SK-N-SH treated with all-trans-retinoic acid at 6 μM for 48 hours (cell line): ENCODE measurements around the gene KCNG1.

Source experiments
- ARNTL ChIP-seq: fragments of 450-650 bp; formaldehyde crosslinking; IDR thresholded peaks from 2 replicates; pipeline ENCODE4 v1.5.0; 2020; ENCODE audit warnings: low read depth, mild to moderate bottlenecking, moderate library complexity, borderline replicate concordance
- CREB5 ChIP-seq: fragments of 250-450 bp; sonication (Bioruptor Pico); IDR thresholded peaks from 2 replicates; pipeline ENCODE4 v1.5.1; 2020; ENCODE audit warnings: low read depth, mild to moderate bottlenecking, moderate library complexity
- CSDC2 ChIP-seq: fragments of 250-450 bp; sonication (Bioruptor Pico); IDR thresholded peaks from 2 replicates; pipeline ENCODE4 v1.5.0; 2020; ENCODE audit warnings: mild to moderate bottlenecking, moderate library complexity
- ISL1 ChIP-seq: fragments of 250-450 bp; sonication (Bioruptor Pico); IDR thresholded peaks from 2 replicates; pipeline ENCODE4 v2.1.2; 2022; ENCODE audit warnings: mild to moderate bottlenecking, moderate library complexity
- RARB ChIP-seq: fragments of 250-450 bp; sonication (Bioruptor Pico); IDR thresholded peaks from 2 replicates; pipeline ENCODE4 v1.8.0; 2021; ENCODE audit warnings: mild to moderate bottlenecking, moderate library complexity
- SNAI2 ChIP-seq: fragments of 250-450 bp; sonication (Bioruptor Pico); IDR thresholded peaks from 2 replicates; pipeline ENCODE4 v1.5.0; 2020; ENCODE audit warnings: mild to moderate bottlenecking, moderate library complexity
- TOX ChIP-seq: fragments of 250-450 bp; sonication (Bioruptor Pico); IDR thresholded peaks from 2 replicates; pipeline ENCODE4 v1.8.0; 2021; ENCODE audit warnings: mild to moderate bottlenecking, moderate library complexity, borderline replicate concordance
- TSHZ2 ChIP-seq: fragments of 250-450 bp; sonication (Bioruptor Pico); IDR thresholded peaks from 2 replicates; pipeline ENCODE4 v1.5.0; 2020; ENCODE audit warnings: mild to moderate bottlenecking, moderate library complexity
- ZC3H10 ChIP-seq: fragments of 250-450 bp; sonication (Bioruptor Pico); IDR thresholded peaks from 2 replicates; pipeline ENCODE4 v1.5.1; 2021; ENCODE audit warnings: mild to moderate bottlenecking, moderate library complexity
- ZFP3 ChIP-seq: fragments of 250-450 bp; sonication (Bioruptor Pico); IDR thresholded peaks from 2 replicates; pipeline ENCODE4 v1.5.0; 2020; ENCODE audit warnings: mild to moderate bottlenecking, moderate library complexity
- ZFP30 ChIP-seq: fragments of 450-650 bp; formaldehyde crosslinking; IDR thresholded peaks from 2 replicates; pipeline ENCODE4 v1.5.0; 2022; ENCODE audit warnings: mild to moderate bottlenecking, moderate library complexity
- ZNF70 ChIP-seq: fragments of 450-650 bp; formaldehyde crosslinking; IDR thresholded peaks from 2 replicates; pipeline ENCODE4 v1.5.0; 2020; ENCODE audit warnings: mild to moderate bottlenecking, moderate library complexity
- ZNF8 ChIP-seq: fragments of 450-650 bp; formaldehyde crosslinking; IDR thresholded peaks from 2 replicates; pipeline ENCODE4 v1.5.0; 2020; ENCODE audit warnings: mild to moderate bottlenecking, moderate library complexity
- TF ChIP-seq, protein P1 (sequence below): fragments of 250-450 bp; sonication (Bioruptor Pico); IDR thresholded peaks from 2 replicates; pipeline ENCODE4 v1.8.0; 2020; ENCODE audit warnings: mild to moderate bottlenecking, moderate library complexity, borderline replicate concordance

DNA sequence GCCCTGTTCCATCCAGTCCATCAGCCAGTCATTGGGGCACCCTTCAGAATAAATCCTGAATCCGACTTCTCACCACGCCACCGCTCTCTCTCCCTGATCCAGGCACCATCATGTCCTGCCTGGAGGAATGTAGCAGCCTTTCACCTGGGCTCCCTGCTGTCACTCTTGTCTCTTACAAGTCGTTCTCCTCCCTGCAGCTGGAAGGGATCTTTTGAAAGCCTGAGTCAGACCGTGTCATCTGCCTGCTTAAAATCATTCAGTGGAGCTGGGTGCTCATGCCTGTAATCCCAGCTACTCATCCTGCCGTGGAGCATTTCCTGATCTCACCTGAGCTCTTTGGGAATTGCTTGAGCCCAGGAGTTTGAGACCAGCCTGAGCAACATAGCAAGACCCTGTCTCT lies 19.2 kb upstream of the KCNG1 start:
- TF ChIP-seq ZFP30 (no peak), ISL1 (CRISPR knock-in tag) (no peak), ZFP3 (CRISPR knock-in tag) (no peak), RARB (no peak), CSDC2 (CRISPR knock-in tag) (no peak), TOX (CRISPR knock-in tag) (no peak), ARNTL (CRISPR knock-in tag) (no peak), SNAI2 (no peak), CREB5 (no peak), ZNF8 (CRISPR knock-in tag) (no peak), ZC3H10 (CRISPR knock-in tag) (no peak), TSHZ2 (no peak), ZNF70 (CRISPR knock-in tag) (no peak)
- TF ChIP-seq, protein P1, sequence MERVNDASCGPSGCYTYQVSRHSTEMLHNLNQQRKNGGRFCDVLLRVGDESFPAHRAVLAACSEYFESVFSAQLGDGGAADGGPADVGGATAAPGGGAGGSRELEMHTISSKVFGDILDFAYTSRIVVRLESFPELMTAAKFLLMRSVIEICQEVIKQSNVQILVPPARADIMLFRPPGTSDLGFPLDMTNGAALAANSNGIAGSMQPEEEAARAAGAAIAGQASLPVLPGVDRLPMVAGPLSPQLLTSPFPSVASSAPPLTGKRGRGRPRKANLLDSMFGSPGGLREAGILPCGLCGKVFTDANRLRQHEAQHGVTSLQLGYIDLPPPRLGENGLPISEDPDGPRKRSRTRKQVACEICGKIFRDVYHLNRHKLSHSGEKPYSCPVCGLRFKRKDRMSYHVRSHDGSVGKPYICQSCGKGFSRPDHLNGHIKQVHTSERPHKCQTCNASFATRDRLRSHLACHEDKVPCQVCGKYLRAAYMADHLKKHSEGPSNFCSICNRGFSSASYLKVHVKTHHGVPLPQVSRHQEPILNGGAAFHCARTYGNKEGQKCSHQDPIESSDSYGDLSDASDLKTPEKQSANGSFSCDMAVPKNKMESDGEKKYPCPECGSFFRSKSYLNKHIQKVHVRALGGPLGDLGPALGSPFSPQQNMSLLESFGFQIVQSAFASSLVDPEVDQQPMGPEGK (CRISPR knock-in tag) = no peak
